Erythroblast (primary cell): ENCODE data around the gene YWHAQ.

Experiments
- GATA1 ChIP-seq: IDR thresholded peaks from 2 replicates; pipeline ENCODE4 v1.6.1; 2011; ENCODE audit warnings: low read depth, mild to moderate bottlenecking, control low read depth, low read length, moderate library complexity
- POLR2A ChIP-seq: IDR thresholded peaks from 2 replicates; pipeline ENCODE4 v1.6.1; 2011; ENCODE audit warnings: mild to moderate bottlenecking, low read length

DNA sequence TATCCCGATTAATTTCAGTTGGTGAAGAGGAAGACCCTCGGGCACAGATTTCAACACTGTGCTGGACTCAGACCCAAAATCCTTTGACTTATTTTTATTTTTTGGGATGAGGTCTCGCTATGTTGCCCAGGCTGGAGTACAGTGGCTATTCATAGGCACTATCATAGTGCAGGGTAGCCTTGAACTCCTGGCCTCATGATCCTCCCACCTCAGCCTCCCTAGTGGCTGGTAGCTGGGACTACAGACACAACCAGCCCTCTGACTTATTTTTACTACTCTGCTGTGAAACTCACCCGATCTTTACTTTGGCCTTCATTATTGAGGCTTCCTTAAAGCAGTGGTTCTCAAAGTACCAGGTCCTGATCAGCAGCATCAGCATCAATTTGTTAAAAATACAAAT, 57.0 kb downstream of the YWHAQ start:
- no peak for TF ChIP-seq POLR2A
- no peak for TF ChIP-seq GATA1
